IMR-90 (cell line): Measurements from ENCODE around the gene CD300LG. TPM values are rescaled to one million over a fixed set of nuclear protein-coding genes. Genes with fewer than 3 reads are reported as not detected.

Experiments
- ATAC-seq: fragments of 200-7000 bp; cut with Tn5 transposase; 2 replicates; pipeline ENCODE4 v1.9.1; 2020; ENCODE audit warnings: low read depth, mild to moderate bottlenecking, moderate library complexity
- BruUV-seq: library from RNA; stranded (reverse); fragments of 400-500 nt; replicated peaks from 2 replicates; lab custom pipeline; 2021; lab: Mats Ljungman, UMichigan
- CTCF ChIA-PET: fragments of 300-600 bp; formaldehyde crosslinking; extraction: SDS; loops from one replicate; lab custom pipeline; 2021; ENCODE audit warnings: antibody characterized with exemption; lab: Yijun Ruan, JAX
- POLR2A ChIA-PET: fragments of 300-600 bp; sonication (Branson Sonifier 250); formaldehyde crosslinking; loops from one replicate; lab custom pipeline; 2022; ENCODE audit warnings: antibody characterized with exemption; ENCODE audit not compliant: unreplicated experiment; lab: Charles Lee
- DNase-seq: peaks from one replicate; pipeline ENCODE4 v3.0.0; 2013
- H2AFZ ChIP-seq: replicated peaks from 2 replicates; pipeline ENCODE3; 2013; ENCODE audit warnings: low read length, mild to moderate bottlenecking; ENCODE audit not compliant: poor library complexity
- H2AK5ac ChIP-seq: 2 replicates; pipeline ENCODE4 v1.6.1; 2013; ENCODE audit warnings: low read depth, low read length, inconsistent platforms
- H2AK9ac ChIP-seq: replicated peaks from 2 replicates; pipeline ENCODE3; 2013; ENCODE audit warnings: mild to moderate bottlenecking, low read depth, low read length, moderate library complexity; ENCODE audit not compliant: poor library complexity
- H2BK120ac ChIP-seq: 2 replicates; pipeline ENCODE4 v1.6.1; 2013; ENCODE audit warnings: low read depth, low read length, inconsistent platforms
- H2BK15ac ChIP-seq: 3 replicates; pipeline ENCODE4 v1.6.1; 2013; ENCODE audit warnings: low read depth, low read length, inconsistent platforms
- H2BK20ac ChIP-seq: 2 replicates; pipeline ENCODE4 v1.6.1; 2013; ENCODE audit warnings: low read depth, mild to moderate bottlenecking, inconsistent platforms, low read length, moderate library complexity
- H2BK5ac ChIP-seq: 2 replicates; pipeline ENCODE4 v1.6.1; 2013; ENCODE audit warnings: mild to moderate bottlenecking, low read depth, low read length, inconsistent platforms; ENCODE audit not compliant: poor library complexity, severe bottlenecking
- H3K14ac ChIP-seq: replicated peaks from 2 replicates; pipeline ENCODE4 v1.6.1; 2013; ENCODE audit warnings: low read depth, low read length, inconsistent platforms
- H3K18ac ChIP-seq: 2 replicates; pipeline ENCODE4 v1.6.1; 2013; ENCODE audit warnings: low read depth, low read length, control low read depth
- H3K23ac ChIP-seq: 2 replicates; pipeline ENCODE4 v1.6.1; 2013; ENCODE audit warnings: low read depth, low read length, inconsistent platforms
- H3K27ac ChIP-seq: 2 replicates; pipeline ENCODE4 v1.5.1; 2013; ENCODE audit warnings: mild to moderate bottlenecking, control low read depth, low read length; ENCODE audit not compliant: insufficient read depth
- H3K27me3 ChIP-seq: 2 replicates; pipeline ENCODE4 v1.6.1; 2013; ENCODE audit warnings: low read length; ENCODE audit not compliant: control insufficient read depth, insufficient read depth
- H3K36me3 ChIP-seq: 2 replicates; pipeline ENCODE4 v1.6.1; 2013; ENCODE audit warnings: low read length, mixed read lengths; ENCODE audit not compliant: control insufficient read depth, insufficient read depth
- H3K4ac ChIP-seq: 2 replicates; pipeline ENCODE4 v1.6.1; 2013; ENCODE audit warnings: low read depth, low read length, inconsistent platforms
- H3K4me1 ChIP-seq: 2 replicates; pipeline ENCODE4 v1.6.1; 2013; ENCODE audit warnings: low read length, mixed read lengths; ENCODE audit not compliant: control insufficient read depth, insufficient read depth
- H3K4me2 ChIP-seq: 2 replicates; pipeline ENCODE4 v1.6.1; 2013; ENCODE audit warnings: low read depth, mild to moderate bottlenecking, control low read depth, low read length, moderate library complexity
- H3K4me3 ChIP-seq: 2 replicates; pipeline ENCODE4 v1.5.1; 2013; ENCODE audit warnings: low read depth, mild to moderate bottlenecking, control low read depth, low read length, moderate library complexity; ENCODE audit not compliant: insufficient read depth
- H3K56ac ChIP-seq: 2 replicates; pipeline ENCODE4 v1.6.1; 2013; ENCODE audit warnings: low read length, inconsistent platforms; ENCODE audit not compliant: insufficient read depth; ENCODE audit errors: extremely low read depth
- H3K79me1 ChIP-seq, 2 experiments: 2 replicates each; pipeline ENCODE4 v1.6.1; 2013; ENCODE audit warnings: low read length in 2 of 2, inconsistent platforms in 1 of 2, low read depth in 1 of 2
- H3K9ac ChIP-seq: 2 replicates; pipeline ENCODE4 v1.6.1; 2013; ENCODE audit warnings: low read depth, low read length, control low read depth
- H3K9me1 ChIP-seq: 2 replicates; pipeline ENCODE4 v1.6.1; 2013; ENCODE audit warnings: low read length, inconsistent platforms; ENCODE audit not compliant: insufficient read depth
- H3K9me3 ChIP-seq: 2 replicates; pipeline ENCODE4 v1.6.1; 2013; ENCODE audit warnings: low read length; ENCODE audit not compliant: control insufficient read depth, insufficient read depth
- H4K20me1 ChIP-seq: 2 replicates; pipeline ENCODE4 v1.6.1; 2013; ENCODE audit warnings: low read length, inconsistent platforms; ENCODE audit not compliant: insufficient read depth
- H4K5ac ChIP-seq: 2 replicates; pipeline ENCODE4 v1.6.1; 2013; ENCODE audit warnings: mild to moderate bottlenecking, low read depth, low read length, control low read depth
- H4K8ac ChIP-seq, 2 experiments: 2 replicates each; pipeline ENCODE4 v1.6.1; 2013; ENCODE audit warnings: low read depth in 2 of 2, low read length in 2 of 2, control low read depth in 1 of 2, inconsistent platforms in 1 of 2
- H4K91ac ChIP-seq: 2 replicates; pipeline ENCODE4 v1.6.1; 2013; ENCODE audit warnings: low read depth, low read length, inconsistent platforms; ENCODE audit not compliant: insufficient read depth
- BHLHE40 ChIP-seq: fragments of 150-350 bp; IDR thresholded peaks from 2 replicates; pipeline ENCODE4 v1.6.1; 2016; ENCODE audit warnings: mild to moderate bottlenecking, low read depth, low read length
- CEBPB ChIP-seq: IDR thresholded peaks from 2 replicates; pipeline ENCODE4 v1.6.1; 2012; ENCODE audit warnings: low read depth, low read length, improper control_type of control experiment
- CHD1 ChIP-seq: IDR thresholded peaks from 2 replicates; pipeline ENCODE4 v1.6.1; 2012; ENCODE audit warnings: low read depth, low read length, improper control_type of control experiment
- FOS ChIP-seq: fragments of 150-350 bp; IDR thresholded peaks from 2 replicates; pipeline ENCODE4 v1.6.1; 2016; ENCODE audit warnings: low read depth, low read length
- MAFK ChIP-seq: IDR thresholded peaks from 2 replicates; pipeline ENCODE4 v1.6.1; 2012; ENCODE audit warnings: low read depth, low read length, improper control_type of control experiment
- MAZ ChIP-seq: IDR thresholded peaks from 2 replicates; pipeline ENCODE4 v1.6.1; 2012; ENCODE audit warnings: low read depth, mild to moderate bottlenecking, low read length, improper control_type of control experiment, moderate library complexity, borderline replicate concordance
- MXI1 ChIP-seq: IDR thresholded peaks from 2 replicates; pipeline ENCODE4 v1.6.1; 2012; ENCODE audit warnings: low read depth, mild to moderate bottlenecking, low read length, moderate library complexity, borderline replicate concordance
- NFE2L2 ChIP-seq: fragments of 150-350 bp; IDR thresholded peaks from 2 replicates; pipeline ENCODE4 v1.6.1; 2016; ENCODE audit warnings: low read depth, mild to moderate bottlenecking, low read length
- POLR2A ChIP-seq: IDR thresholded peaks from 2 replicates; pipeline ENCODE4 v1.6.1; 2012; ENCODE audit warnings: mild to moderate bottlenecking, low read depth, low read length
- RAD21 ChIP-seq: IDR thresholded peaks from 2 replicates; pipeline ENCODE4 v1.6.1; 2012; ENCODE audit warnings: low read length, improper control_type of control experiment
- RCOR1 ChIP-seq: IDR thresholded peaks from 2 replicates; pipeline ENCODE4 v1.6.1; 2012; ENCODE audit warnings: mild to moderate bottlenecking, low read length, improper control_type of control experiment; ENCODE audit not compliant: insufficient replicate concordance
- RFX5 ChIP-seq: IDR thresholded peaks from 2 replicates; pipeline ENCODE4 v1.8.0; 2012; ENCODE audit warnings: low read depth, mild to moderate bottlenecking, low read length, moderate library complexity
- SMC3 ChIP-seq: fragments of 150-350 bp; IDR thresholded peaks from 2 replicates; pipeline ENCODE4 v1.6.1; 2016; ENCODE audit warnings: low read depth, mild to moderate bottlenecking, antibody characterized with exemption, low read length, moderate library complexity
- WGBS, 2 experiments: methylation state at CpG; one replicate each; pipeline versions ENCODE4 v1.1.5 to v1.1.7; 2013; ENCODE audit warnings: missing lambda C conversion rate in 2 of 2; ENCODE audit not compliant: insufficient read length in 1 of 2; ENCODE audit errors: extremely low coverage in 2 of 2; 5-methylcytosine and 5-hydroxymethylcytosine counted together
- dilution Hi-C: fragments of 300-500 bp; cut with HindIII; formaldehyde crosslinking; loops from one replicate; pipeline ENCODE4 v1.14.3; 2018; ENCODE audit warnings: low sequenced_read_pairs; ENCODE audit not compliant: unreplicated experiment
- in situ Hi-C: fragments of 300-500 bp; cut with MboI; formaldehyde crosslinking; loops from 3 replicates; pipeline ENCODE4 v1.14.3; 2019; ENCODE audit warnings: low sequenced_read_pairs, inconsistent platforms, mixed read lengths
- intact Hi-C: fragments of 100-400 bp; cut with micrococcal nuclease; formaldehyde crosslinking; loops from 2 replicates; pipeline ENCODE4 v1.10.0; 2022
- polyA plus RNA-seq, 3 experiments: library from polyadenylated mRNA; depleted of rRNA; stranded (reverse); fragments of >200 nt; gene quantifications; 2 replicates each; pipeline ENCODE4 v1.2.3, GENCODE V29; 2012; ENCODE audit warnings: low replicate concordance in 1 of 3
- total RNA-seq: library from RNA; depleted of rRNA; stranded (reverse); fragments of >200 nt; gene quantifications from 2 replicates; pipeline ENCODE4 v1.2.3, GENCODE V29; 2012
- TF ChIP-seq, protein P1 (sequence below): fragments of 150-350 bp; IDR thresholded peaks from 2 replicates; pipeline ENCODE4 v1.6.1; 2017; ENCODE audit warnings: mild to moderate bottlenecking, antibody characterized with exemption, low read length, low read depth
- TF ChIP-seq, protein P2 (sequence below): fragments of 150-350 bp; IDR thresholded peaks from 2 replicates; pipeline ENCODE4 v1.6.1; 2016; ENCODE audit warnings: low read depth, mild to moderate bottlenecking, low read length, moderate library complexity, borderline replicate concordance
- TF ChIP-seq, protein P3 (sequence below): conservative IDR thresholded peaks from 2 replicates; pipeline ENCODE4 v1.5.1; 2012; ENCODE audit warnings: mild to moderate bottlenecking, low read depth, low read length, improper control_type of control experiment

Gene CD300LG
- total and polyA plus RNA-seq, 2 of the 4 experiments (the other 2 are of a cell fraction): not detected

DNA sequence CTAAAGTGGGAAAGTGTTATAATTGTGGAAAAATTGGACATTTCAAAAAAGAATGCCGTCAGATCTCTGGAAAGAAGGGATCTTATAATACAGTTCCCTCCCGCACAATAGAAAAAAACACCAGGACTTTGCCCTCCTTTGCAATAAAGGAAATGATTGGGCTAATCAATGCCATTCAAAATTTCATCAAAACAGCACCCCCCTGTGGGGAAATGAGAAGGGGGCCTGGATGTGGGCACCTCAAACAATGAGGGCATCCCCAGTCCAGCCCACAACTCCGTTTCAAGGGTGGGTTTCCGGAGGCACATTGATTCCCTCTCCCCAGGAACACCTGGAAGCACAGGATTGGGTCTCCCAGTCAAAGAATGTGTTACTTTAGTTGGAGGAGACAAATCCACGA is 26.1 kb downstream of the CD300LG start:
- TF ChIP-seq, protein P1, sequence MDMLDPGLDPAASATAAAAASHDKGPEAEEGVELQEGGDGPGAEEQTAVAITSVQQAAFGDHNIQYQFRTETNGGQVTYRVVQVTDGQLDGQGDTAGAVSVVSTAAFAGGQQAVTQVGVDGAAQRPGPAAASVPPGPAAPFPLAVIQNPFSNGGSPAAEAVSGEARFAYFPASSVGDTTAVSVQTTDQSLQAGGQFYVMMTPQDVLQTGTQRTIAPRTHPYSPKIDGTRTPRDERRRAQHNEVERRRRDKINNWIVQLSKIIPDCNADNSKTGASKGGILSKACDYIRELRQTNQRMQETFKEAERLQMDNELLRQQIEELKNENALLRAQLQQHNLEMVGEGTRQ: no peak
- TF ChIP-seq RFX5 (no peak), RAD21 (no peak), FOS (no peak), RCOR1 (no peak), MXI1 (no peak), MAFK (no peak), POLR2A (no peak), BHLHE40 (no peak), NFE2L2 (no peak), MAZ (no peak), CHD1 (no peak), SMC3 (no peak), CEBPB (no peak)
- TF ChIP-seq, protein P2, sequence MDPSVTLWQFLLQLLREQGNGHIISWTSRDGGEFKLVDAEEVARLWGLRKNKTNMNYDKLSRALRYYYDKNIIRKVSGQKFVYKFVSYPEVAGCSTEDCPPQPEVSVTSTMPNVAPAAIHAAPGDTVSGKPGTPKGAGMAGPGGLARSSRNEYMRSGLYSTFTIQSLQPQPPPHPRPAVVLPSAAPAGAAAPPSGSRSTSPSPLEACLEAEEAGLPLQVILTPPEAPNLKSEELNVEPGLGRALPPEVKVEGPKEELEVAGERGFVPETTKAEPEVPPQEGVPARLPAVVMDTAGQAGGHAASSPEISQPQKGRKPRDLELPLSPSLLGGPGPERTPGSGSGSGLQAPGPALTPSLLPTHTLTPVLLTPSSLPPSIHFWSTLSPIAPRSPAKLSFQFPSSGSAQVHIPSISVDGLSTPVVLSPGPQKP: no peak
- TF ChIP-seq, protein P3, sequence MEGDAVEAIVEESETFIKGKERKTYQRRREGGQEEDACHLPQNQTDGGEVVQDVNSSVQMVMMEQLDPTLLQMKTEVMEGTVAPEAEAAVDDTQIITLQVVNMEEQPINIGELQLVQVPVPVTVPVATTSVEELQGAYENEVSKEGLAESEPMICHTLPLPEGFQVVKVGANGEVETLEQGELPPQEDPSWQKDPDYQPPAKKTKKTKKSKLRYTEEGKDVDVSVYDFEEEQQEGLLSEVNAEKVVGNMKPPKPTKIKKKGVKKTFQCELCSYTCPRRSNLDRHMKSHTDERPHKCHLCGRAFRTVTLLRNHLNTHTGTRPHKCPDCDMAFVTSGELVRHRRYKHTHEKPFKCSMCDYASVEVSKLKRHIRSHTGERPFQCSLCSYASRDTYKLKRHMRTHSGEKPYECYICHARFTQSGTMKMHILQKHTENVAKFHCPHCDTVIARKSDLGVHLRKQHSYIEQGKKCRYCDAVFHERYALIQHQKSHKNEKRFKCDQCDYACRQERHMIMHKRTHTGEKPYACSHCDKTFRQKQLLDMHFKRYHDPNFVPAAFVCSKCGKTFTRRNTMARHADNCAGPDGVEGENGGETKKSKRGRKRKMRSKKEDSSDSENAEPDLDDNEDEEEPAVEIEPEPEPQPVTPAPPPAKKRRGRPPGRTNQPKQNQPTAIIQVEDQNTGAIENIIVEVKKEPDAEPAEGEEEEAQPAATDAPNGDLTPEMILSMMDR: no peak
- peaks cover 4% of the 10 kb centered on the region for H3K9me3 ChIP-seq
- in situ Hi-C loops: no loop called here

More for the DNA sequence above, 26.1 kb downstream of the CD300LG start:
- dilution Hi-C loops: no loop called here
- Histone ChIP-seq H2AFZ (no peak overlapping the region), H3K9me1 (no peaks in the 10 kb centered on the region), H3K23ac (no peak overlapping the region), H3K36me3 (no peaks in the 10 kb centered on the region), H2BK20ac (no peak overlapping the region), H3K56ac (no peak overlapping the region), H3K14ac (no peak overlapping the region), H4K5ac (no peak overlapping the region), H2AK5ac (no peak overlapping the region), H3K79me1 (no peaks in the 10 kb centered on the region), H2BK120ac (no peak overlapping the region), H3K4me1 (no peaks in the 10 kb centered on the region), H2BK15ac (no peak overlapping the region), H3K27ac (no peak overlapping the region), H3K4ac (no peak overlapping the region), H3K4me2 (no peak overlapping the region), H3K9ac (no peak overlapping the region), H4K91ac (no peak overlapping the region), H4K8ac (no peak overlapping the region), H3K4me3 (no peak overlapping the region), H2AK9ac (no peak overlapping the region), H4K20me1 (no peaks in the 10 kb centered on the region), H3K27me3 (peaks cover 43% of the 10 kb centered on the region), H3K18ac (no peak overlapping the region), H2BK5ac (no peak overlapping the region)
- BruUV-seq: no TSS peak
- no peak for ATAC-seq
- no CpG with 5 or more reads among the region's 5 CpGs for WGBS, 2 experiments
- intact Hi-C loops: no loop called here
- POLR2A ChIA-PET: no interaction called here
- no peak for DNase-seq
- CTCF ChIA-PET: no interaction called here
